Hepatocyte (in vitro differentiated cells): ENCODE results near the gene SLC7A14. TPM values are rescaled to one million over a fixed set of nuclear protein-coding genes. Genes with fewer than 3 reads are reported as not detected.

Source experiments
- DNase-seq: peaks from one replicate; pipeline ENCODE4 v3.0.0-alpha.2; 2016; ENCODE audit warnings: low spot score
- H2AFZ ChIP-seq: fragments of 200-600 bp; sonication (generic); 2 replicates; pipeline ENCODE4 v1.6.0; 2016; ENCODE audit warnings: antibody characterized with exemption, mild to moderate bottlenecking
- H3K27ac ChIP-seq: fragments of 200-600 bp; sonication (generic); 2 replicates; pipeline ENCODE4 v1.5.1; 2016; ENCODE audit warnings: mild to moderate bottlenecking
- H3K27me3 ChIP-seq: fragments of 200-600 bp; sonication (generic); 2 replicates; pipeline ENCODE4 v1.6.1; 2016
- H3K36me3 ChIP-seq: fragments of 200-600 bp; sonication (generic); replicated peaks from 2 replicates; pipeline ENCODE4 v1.5.1; 2016; ENCODE audit warnings: low read depth; ENCODE audit not compliant: insufficient read depth
- H3K4me1 ChIP-seq: fragments of 200-600 bp; sonication (generic); 2 replicates; pipeline ENCODE4 v1.5.1; 2016; ENCODE audit warnings: mild to moderate bottlenecking, moderate library complexity; ENCODE audit not compliant: insufficient read depth
- H3K4me2 ChIP-seq: fragments of 200-600 bp; sonication (generic); 2 replicates; pipeline ENCODE4 v1.6.0; 2016
- H3K4me3 ChIP-seq: fragments of 200-600 bp; sonication (generic); 2 replicates; pipeline ENCODE4 v1.5.1; 2016; ENCODE audit warnings: mild to moderate bottlenecking
- H3K79me2 ChIP-seq: fragments of 200-600 bp; sonication (generic); 2 replicates; pipeline ENCODE4 v1.6.0; 2017; ENCODE audit warnings: mild to moderate bottlenecking
- H3K9me2 ChIP-seq: fragments of 200-600 bp; sonication (generic); replicated peaks from 2 replicates; pipeline ENCODE4 v1.6.0; 2017; ENCODE audit warnings: mild to moderate bottlenecking; ENCODE audit not compliant: insufficient read depth
- H3K9me3 ChIP-seq: fragments of 200-600 bp; sonication (generic); 2 replicates; pipeline ENCODE4 v1.5.1; 2016; ENCODE audit warnings: low read depth, mild to moderate bottlenecking
- H4K20me1 ChIP-seq: fragments of 200-600 bp; sonication (generic); 2 replicates; pipeline ENCODE4 v1.6.0; 2016; ENCODE audit warnings: mild to moderate bottlenecking; ENCODE audit not compliant: insufficient read depth, poor library complexity, severe bottlenecking
- CTCF ChIP-seq: fragments of 200-600 bp; sonication (generic); IDR thresholded peaks from 2 replicates; pipeline ENCODE4 v1.5.1; 2016; ENCODE audit warnings: antibody characterized with exemption, mild to moderate bottlenecking; ENCODE audit not compliant: poor library complexity
- EZH2 ChIP-seq: fragments of 200-600 bp; sonication (generic); IDR thresholded peaks from 2 replicates; pipeline ENCODE4 v1.6.1; 2016; ENCODE audit warnings: antibody characterized with exemption, mild to moderate bottlenecking, borderline replicate concordance
- EZH2phosphoT487 ChIP-seq: fragments of 200-600 bp; sonication (generic); IDR thresholded peaks from one replicate; pipeline ENCODE4 v1.6.1; 2018; ENCODE audit warnings: antibody characterized with exemption, mild to moderate bottlenecking, low read depth, moderate library complexity; ENCODE audit not compliant: unreplicated experiment, severe bottlenecking
- WGBS: methylation state at CpG from one replicate; pipeline ENCODE4 v1.1.6; 2016; ENCODE audit warnings: low lambda C conversion rate; ENCODE audit errors: missing lambda C conversion rate; 5-methylcytosine and 5-hydroxymethylcytosine counted together
- polyA plus RNA-seq: library from polyadenylated mRNA; unstranded; fragments of >200 nt; fragmentation: Nextera tagmentation; extraction: Ambion mirVana; gene quantifications from 2 replicates; pipeline ENCODE4 v1.2.1, GENCODE V29; 2016
- total RNA-seq: library from RNA; depleted of rRNA; stranded (reverse); fragments of >200 nt; gene quantifications from 2 replicates; pipeline ENCODE4 v1.2.3, GENCODE V29; 2014

SLC7A14 gene
- total and polyA plus RNA-seq, 2 experiments from 2014 or later: 0.10 TPM; not detected in 1

GRCh38 chr3:170523248-170523647 lies 62.6 kb downstream of the SLC7A14 start:
- Histone ChIP-seq H3K4me3 (no peak overlapping the region), H3K79me2 (no peaks in the 10 kb centered on the region), H3K36me3 (no peaks in the 10 kb centered on the region), H4K20me1 (no peaks in the 10 kb centered on the region), H2AFZ (no peak overlapping the region), H3K4me1 (no peaks in the 10 kb centered on the region), H3K4me2 (no peak overlapping the region), H3K27ac (no peak overlapping the region), H3K9me2 (no peaks in the 10 kb centered on the region), H3K9me3 (no peaks in the 10 kb centered on the region), H3K27me3 (no peaks in the 10 kb centered on the region)
- TF ChIP-seq CTCF: no peak
- TF ChIP-seq EZH2phosphoT487: no peak
- TF ChIP-seq EZH2: no peak
- DNase-seq: no peak
- WGBS: 85% methylated on average over 2 of the region's 2 CpGs

- no peak for DNase-seq
- no peak overlapping the region for H2AFZ ChIP-seq
- H3K9me3 ChIP-seq: no peaks in the 10 kb centered on the region
- no peaks in the 10 kb centered on the region for H3K27me3 ChIP-seq
- TF ChIP-seq EZH2: no peak
- TF ChIP-seq CTCF: no peak
- TF ChIP-seq EZH2phosphoT487: no peak
- no peaks in the 10 kb centered on the region for H3K9me2 ChIP-seq
- no peak overlapping the region for H3K4me3 ChIP-seq
- no peak overlapping the region for H3K27ac ChIP-seq
- H3K36me3 ChIP-seq: no peaks in the 10 kb centered on the region
- no peaks in the 10 kb centered on the region for H4K20me1 ChIP-seq
- WGBS: 37% methylated on average over 2 of the region's 2 CpGs
- H3K4me2 ChIP-seq: no peak overlapping the region
- no peaks in the 10 kb centered on the region for H3K4me1 ChIP-seq
- H3K79me2 ChIP-seq: no peaks in the 10 kb centered on the region
These were observed 63.7 kb downstream of the SLC7A14 start for GRCh38 chr3:170522201-170522600.

- H3K36me3 ChIP-seq: no peaks in the 10 kb centered on the region
- H3K9me3 ChIP-seq: no peaks in the 10 kb centered on the region
- H3K4me1 ChIP-seq: no peaks in the 10 kb centered on the region
- 60% methylated on average over 2 of the region's 2 CpGs for WGBS
- H3K79me2 ChIP-seq: no peaks in the 10 kb centered on the region
- H3K27ac ChIP-seq: no peak overlapping the region
- no peak for DNase-seq
- no peaks in the 10 kb centered on the region for H3K9me2 ChIP-seq
- H4K20me1 ChIP-seq: no peaks in the 10 kb centered on the region
- TF ChIP-seq EZH2phosphoT487: no peak
- no peak for TF ChIP-seq CTCF
- no peak for TF ChIP-seq EZH2
- H2AFZ ChIP-seq: no peak overlapping the region
- no peak overlapping the region for H3K4me2 ChIP-seq
- H3K27me3 ChIP-seq: no peaks in the 10 kb centered on the region
- H3K4me3 ChIP-seq: no peak overlapping the region
These were observed 64.9 kb downstream of the SLC7A14 start for GRCh38 chr3:170520996-170521395.
